Neural progenitor cell (in vitro differentiated cells): Measurements from ENCODE around the gene STARD3. TPM values are rescaled to one million over a fixed set of nuclear protein-coding genes. Genes with fewer than 3 reads are reported as not detected.

Source experiments
- DNase-seq: peaks from one replicate; pipeline ENCODE4 v3.0.0-alpha.2; 2016; ENCODE audit warnings: low spot score
- H2AFZ ChIP-seq: fragments of 200-600 bp; sonication (generic); replicated peaks from 2 replicates; pipeline ENCODE4 v1.6.1; 2016; ENCODE audit warnings: antibody characterized with exemption
- H3F3A ChIP-seq: fragments of 200-600 bp; sonication (generic); 2 replicates; pipeline ENCODE4 v1.6.1; 2016; ENCODE audit warnings: antibody characterized with exemption, low read depth
- H3K27ac ChIP-seq: fragments of 200-600 bp; sonication (generic); 2 replicates; pipeline ENCODE4 v1.5.1; 2016; ENCODE audit warnings: mild to moderate bottlenecking
- H3K27me3 ChIP-seq: fragments of 200-600 bp; sonication (generic); 2 replicates; pipeline ENCODE4 v1.6.1; 2016; ENCODE audit warnings: mild to moderate bottlenecking, moderate library complexity
- H3K36me3 ChIP-seq: fragments of 200-600 bp; sonication (generic); 2 replicates; pipeline ENCODE4 v1.5.1; 2016
- H3K4me1 ChIP-seq: fragments of 200-600 bp; sonication (generic); 2 replicates; pipeline ENCODE4 v1.6.1; 2016; ENCODE audit warnings: mixed run types
- H3K4me2 ChIP-seq: fragments of 200-600 bp; sonication (generic); 2 replicates; pipeline ENCODE4 v1.6.1; 2016
- H3K4me3 ChIP-seq: fragments of 200-600 bp; sonication (generic); 2 replicates; pipeline ENCODE4 v1.5.1; 2016
- H3K79me2 ChIP-seq: fragments of 200-600 bp; sonication (generic); 2 replicates; pipeline ENCODE4 v1.6.1; 2016; ENCODE audit warnings: low read depth
- H3K9ac ChIP-seq: fragments of 200-600 bp; sonication (generic); 2 replicates; pipeline ENCODE4 v1.6.1; 2016
- H3K9me3 ChIP-seq: fragments of 200-600 bp; sonication (generic); 2 replicates; pipeline ENCODE4 v1.5.1; 2016; ENCODE audit warnings: low read depth
- H4K20me1 ChIP-seq: fragments of 200-600 bp; sonication (generic); 2 replicates; pipeline ENCODE4 v1.6.1; 2016; ENCODE audit warnings: low read depth
- H3K27ac Mint-ChIP-seq: 3 replicates; pipeline ENCODE4 v1.8.0; 2021; ENCODE audit warnings: mixed read lengths
- H3K27me3 Mint-ChIP-seq: 2 replicates; pipeline ENCODE4 v1.8.0; 2022; ENCODE audit warnings: low read depth, mild to moderate bottlenecking, inconsistent platforms, moderate library complexity, mixed read lengths; ENCODE audit not compliant: insufficient read depth
- H3K36me3 Mint-ChIP-seq: 3 replicates; pipeline ENCODE4 v1.8.0; 2021; ENCODE audit warnings: mixed read lengths
- H3K4me1 Mint-ChIP-seq: 3 replicates; pipeline ENCODE4 v1.8.0; 2021; ENCODE audit warnings: mixed read lengths
- H3K4me3 Mint-ChIP-seq: 3 replicates; pipeline ENCODE4 v1.8.0; 2021; ENCODE audit warnings: mild to moderate bottlenecking, moderate library complexity, mixed read lengths
- H3K9me3 Mint-ChIP-seq: 3 replicates; pipeline ENCODE4 v1.8.0; 2020; ENCODE audit warnings: mixed read lengths
- EZH2 ChIP-seq: fragments of 200-600 bp; sonication (generic); IDR thresholded peaks from 2 replicates; pipeline ENCODE4 v1.6.1; 2017; ENCODE audit warnings: antibody characterized with exemption, mild to moderate bottlenecking, moderate library complexity
- EZH2phosphoT487 ChIP-seq: fragments of 200-600 bp; sonication (generic); IDR thresholded peaks from 2 replicates; pipeline ENCODE4 v1.6.1; 2017; ENCODE audit warnings: antibody characterized with exemption
- total RNA-seq: library from RNA; depleted of rRNA; stranded (reverse); fragments of >200 nt; gene quantifications from 2 replicates; pipeline ENCODE4 v1.2.3, GENCODE V29; 2015; ENCODE audit warnings: low replicate concordance
- TF ChIP-seq, protein P1 (sequence below): fragments of 200-600 bp; sonication (generic); IDR thresholded peaks from 2 replicates; pipeline ENCODE4 v1.5.1; 2017; ENCODE audit warnings: antibody characterized with exemption, mild to moderate bottlenecking

STARD3 gene
- total RNA-seq, 1 donor from 2014 or later, result 21.5 TPM

DNA sequence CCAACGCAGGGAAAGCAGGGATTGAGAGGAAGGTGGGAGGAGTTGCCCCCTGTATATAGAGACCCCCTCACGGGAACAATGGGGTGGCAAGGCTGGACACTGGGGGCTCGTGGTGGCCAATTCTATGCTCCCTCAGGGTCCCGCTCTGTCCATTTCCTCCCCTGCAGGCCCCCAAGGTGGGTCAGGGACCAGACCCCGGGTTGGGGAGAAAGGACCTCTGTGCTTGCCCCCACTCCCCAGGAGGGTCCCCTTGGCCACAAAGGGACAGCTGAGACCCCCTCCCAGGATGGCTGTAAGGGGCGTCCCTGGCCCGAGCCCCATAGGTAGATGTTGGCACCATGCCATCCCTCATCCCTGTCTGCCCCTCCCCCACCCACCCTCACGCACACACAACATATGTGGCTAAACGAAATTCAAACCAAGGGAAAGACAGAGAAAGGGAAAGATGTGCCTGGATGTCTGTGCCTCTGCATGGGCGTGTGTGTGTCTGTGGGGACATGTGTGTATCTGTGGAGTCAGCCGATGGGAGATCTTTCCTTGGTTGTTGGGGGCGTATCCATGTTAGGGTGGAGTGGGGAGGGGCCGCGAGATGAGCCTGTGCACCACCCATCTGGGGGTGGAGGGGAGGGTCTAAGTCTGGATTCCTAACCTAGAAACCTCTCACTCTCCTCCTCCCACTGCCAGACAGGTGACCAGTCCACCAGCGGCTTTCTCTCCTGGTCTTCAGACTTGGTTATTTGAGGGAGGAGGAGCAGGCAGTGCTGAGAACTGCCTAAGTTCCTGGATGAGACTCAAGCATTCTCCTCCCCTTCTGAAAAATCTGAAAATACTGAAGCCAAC, 28.6 kb upstream of the STARD3 start:
- Histone ChIP-seq H3K9ac (no peak overlapping the region), H4K20me1 (peaks cover 59% of the 10 kb centered on the region), H3K4me3 (no peak overlapping the region), H3K4me2 (no peak overlapping the region), H3K36me3 (no peaks in the 10 kb centered on the region), H3K27ac (no peak overlapping the region), H3F3A (peaks cover 11% of the 10 kb centered on the region), H2AFZ (no peak overlapping the region), H3K79me2 (no peaks in the 10 kb centered on the region), H3K9me3 (no peaks in the 10 kb centered on the region), H3K27me3 (peaks cover 100% of the 10 kb centered on the region), H3K4me1 (peaks cover 23% of the 10 kb centered on the region)
- TF ChIP-seq, protein P1, sequence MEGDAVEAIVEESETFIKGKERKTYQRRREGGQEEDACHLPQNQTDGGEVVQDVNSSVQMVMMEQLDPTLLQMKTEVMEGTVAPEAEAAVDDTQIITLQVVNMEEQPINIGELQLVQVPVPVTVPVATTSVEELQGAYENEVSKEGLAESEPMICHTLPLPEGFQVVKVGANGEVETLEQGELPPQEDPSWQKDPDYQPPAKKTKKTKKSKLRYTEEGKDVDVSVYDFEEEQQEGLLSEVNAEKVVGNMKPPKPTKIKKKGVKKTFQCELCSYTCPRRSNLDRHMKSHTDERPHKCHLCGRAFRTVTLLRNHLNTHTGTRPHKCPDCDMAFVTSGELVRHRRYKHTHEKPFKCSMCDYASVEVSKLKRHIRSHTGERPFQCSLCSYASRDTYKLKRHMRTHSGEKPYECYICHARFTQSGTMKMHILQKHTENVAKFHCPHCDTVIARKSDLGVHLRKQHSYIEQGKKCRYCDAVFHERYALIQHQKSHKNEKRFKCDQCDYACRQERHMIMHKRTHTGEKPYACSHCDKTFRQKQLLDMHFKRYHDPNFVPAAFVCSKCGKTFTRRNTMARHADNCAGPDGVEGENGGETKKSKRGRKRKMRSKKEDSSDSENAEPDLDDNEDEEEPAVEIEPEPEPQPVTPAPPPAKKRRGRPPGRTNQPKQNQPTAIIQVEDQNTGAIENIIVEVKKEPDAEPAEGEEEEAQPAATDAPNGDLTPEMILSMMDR, result no peak
- TF ChIP-seq EZH2phosphoT487 (no peak), EZH2 (no peak)
- H3K4me1 Mint-ChIP-seq, result peaks cover 5% of the 10 kb centered on the region
- H3K9me3 Mint-ChIP-seq, result peaks cover under 1% of the 10 kb centered on the region
- H3K27ac Mint-ChIP-seq, result no peak overlapping the region
- DNase-seq, result no peak
- H3K4me3 Mint-ChIP-seq, result peak overlapping the region; percentile 50
- peaks cover 63% of the 10 kb centered on the region for H3K27me3 Mint-ChIP-seq
- no peaks in the 10 kb centered on the region for H3K36me3 Mint-ChIP-seq

- Histone ChIP-seq H4K20me1 (peaks cover 47% of the 10 kb centered on the region), H2AFZ (no peak overlapping the region), H3K9ac (no peak overlapping the region), H3F3A (peaks cover 7% of the 10 kb centered on the region), H3K36me3 (no peaks in the 10 kb centered on the region), H3K27ac (no peak overlapping the region), H3K79me2 (no peaks in the 10 kb centered on the region), H3K4me2 (no peak overlapping the region), H3K4me3 (no peak overlapping the region), H3K9me3 (no peaks in the 10 kb centered on the region), H3K27me3 (peaks cover 100% of the 10 kb centered on the region), H3K4me1 (peaks cover 16% of the 10 kb centered on the region)
- Mint-ChIP-seq H3K4me3 (no peak overlapping the region), H3K27me3 (peaks cover 55% of the 10 kb centered on the region), H3K4me1 (peaks cover 2% of the 10 kb centered on the region), H3K27ac (no peak overlapping the region), H3K36me3 (no peaks in the 10 kb centered on the region), H3K9me3 (no peaks in the 10 kb centered on the region)
- TF ChIP-seq, protein P1, result no peak
- no peak for TF ChIP-seq EZH2phosphoT487
- no peak for TF ChIP-seq EZH2
- DNase-seq, result no peak
Measured at GRCh38 chr17:39609416-39610025, 27.4 kb upstream of the STARD3 start.

- Mint-ChIP-seq H3K9me3 (no peaks in the 10 kb centered on the region), H3K27me3 (peaks cover 54% of the 10 kb centered on the region), H3K4me1 (peaks cover 2% of the 10 kb centered on the region), H3K36me3 (no peaks in the 10 kb centered on the region), H3K27ac (no peak overlapping the region), H3K4me3 (no peak overlapping the region)
- Histone ChIP-seq H3K4me2 (no peak overlapping the region), H3K27me3 (peaks cover 100% of the 10 kb centered on the region), H3K9me3 (no peaks in the 10 kb centered on the region), H4K20me1 (peaks cover 27% of the 10 kb centered on the region), H2AFZ (no peak overlapping the region), H3K27ac (no peak overlapping the region), H3K36me3 (no peaks in the 10 kb centered on the region), H3K4me1 (peaks cover 9% of the 10 kb centered on the region), H3K9ac (no peak overlapping the region), H3F3A (peaks cover 2% of the 10 kb centered on the region), H3K79me2 (no peaks in the 10 kb centered on the region), H3K4me3 (no peak overlapping the region)
- TF ChIP-seq EZH2, result no peak
- TF ChIP-seq, protein P1, result no peak
- TF ChIP-seq EZH2phosphoT487, result no peak
- no peak for DNase-seq
Measured at GRCh38 chr17:39611401-39612112, 25.4 kb upstream of the STARD3 start.
